ENCODE data around the gene TMEM25. TPM values are rescaled to one million over a fixed set of nuclear protein-coding genes. Genes with fewer than 3 reads are reported as not detected.
A peak's percentile ranks its signal among the peaks of the same experiment; 100 is the strongest.
"Not testable (repeated sequence)": the region's sequence is repeated elsewhere in the genome, so short reads cannot be mapped to it uniquely, and the experiment has no call there.

TMEM25 gene
- total RNA-seq, 1 donor from 2014 or later: 8.9 TPM

DNA sequence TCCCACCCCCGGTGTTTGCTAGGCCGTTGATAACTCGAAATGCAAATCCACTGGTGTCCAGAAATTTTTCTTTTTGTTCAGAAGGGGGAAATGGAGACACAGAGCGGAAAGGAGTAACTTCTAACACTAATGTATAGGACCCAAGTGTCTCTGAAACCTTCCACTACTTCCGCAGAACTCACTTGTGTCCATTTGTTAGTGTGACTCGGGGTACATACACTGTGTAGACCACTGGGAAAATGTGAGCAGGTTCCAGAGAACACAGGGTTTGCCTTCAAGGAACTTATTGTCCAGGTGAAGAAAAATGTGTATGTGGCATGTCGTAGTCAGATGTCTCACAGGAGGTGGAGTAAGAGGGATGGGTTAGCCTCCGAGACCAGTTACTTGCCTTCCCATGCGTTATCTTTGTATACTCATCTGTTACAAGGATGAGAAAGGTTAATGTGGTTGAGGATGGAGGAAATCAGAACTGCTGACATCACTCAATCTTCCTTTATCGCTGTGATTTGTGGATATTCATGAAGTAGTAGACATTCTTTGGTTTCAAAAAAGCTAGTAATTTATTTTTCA is 42.1 kb downstream of the TMEM25 start:
- Histone ChIP-seq H3K4me1 (ENCODE audit: control insufficient read depth in 3 of 3, insufficient read depth in 3 of 3, low read length in 3 of 3) (peaks cover 12 to 25% (median 24%) of the 10 kb centered on the region in 3 donors), H3K9me3 (ENCODE audit: control insufficient read depth in 3 of 3, low read length in 3 of 3) (no peaks in the 10 kb centered on the region), H3K4me3 (ENCODE audit: low read length in 3 of 3) (peak overlapping the region; percentile 94 to 95 (median 95)), H3K27me3 (ENCODE audit: control insufficient read depth in 3 of 3, insufficient read depth in 3 of 3, low read length in 3 of 3) (no peaks in the 10 kb centered on the region), H3K36me3 (ENCODE audit: control insufficient read depth in 3 of 3, insufficient read depth in 3 of 3, low read length in 3 of 3) (peaks cover 0 to 4% (median 0%) of the 10 kb centered on the region in 3 donors), H3K27ac (ENCODE audit: low read depth, low read length) (peak overlapping the region; percentile 98), H3K9ac (ENCODE audit: low read depth in 1 of 3, low read length in 3 of 3) (peak overlapping the region; percentile 98 to 100 (median 100))

DNA sequence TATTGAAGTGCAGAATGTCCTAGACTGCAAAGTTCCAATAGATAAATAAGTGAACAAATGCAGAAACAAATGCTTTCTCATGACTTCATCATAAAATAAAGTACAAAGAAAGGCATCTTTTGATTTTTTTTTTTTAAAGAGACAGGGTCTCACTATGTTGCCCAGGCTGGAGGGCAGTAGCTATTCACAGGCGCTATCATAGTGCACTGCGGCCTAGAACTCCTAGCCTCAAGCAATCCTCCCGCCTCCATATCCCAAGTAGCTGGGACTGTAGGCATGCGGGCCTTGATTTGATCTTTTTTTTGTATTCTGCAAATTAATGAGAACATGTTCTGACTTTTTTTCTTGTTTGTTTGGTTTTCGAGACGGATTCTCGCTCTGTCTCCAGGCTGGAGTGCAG is 43.6 kb downstream of the TMEM25 start:
- peaks cover 0 to 4% (median 0%) of the 10 kb centered on the region in 3 donors for H3K36me3 ChIP-seq (ENCODE audit: control insufficient read depth in 3 of 3, insufficient read depth in 3 of 3, low read length in 3 of 3)
- no peak overlapping the region for H3K9ac ChIP-seq (ENCODE audit: low read depth in 1 of 3, low read length in 3 of 3)
- peak overlapping the region in 1 of 3 donors; percentile 23 for H3K4me3 ChIP-seq (ENCODE audit: low read length in 3 of 3)
- no peak overlapping the region for H3K27ac ChIP-seq (ENCODE audit: low read depth, low read length)
- H3K27me3 ChIP-seq (ENCODE audit: control insufficient read depth in 3 of 3, insufficient read depth in 3 of 3, low read length in 3 of 3): no peaks in the 10 kb centered on the region
- peaks cover 12 to 25% (median 24%) of the 10 kb centered on the region in 3 donors for H3K4me1 ChIP-seq (ENCODE audit: control insufficient read depth in 3 of 3, insufficient read depth in 3 of 3, low read length in 3 of 3)
- no peaks in the 10 kb centered on the region for H3K9me3 ChIP-seq (ENCODE audit: control insufficient read depth in 3 of 3, low read length in 3 of 3)

DNA sequence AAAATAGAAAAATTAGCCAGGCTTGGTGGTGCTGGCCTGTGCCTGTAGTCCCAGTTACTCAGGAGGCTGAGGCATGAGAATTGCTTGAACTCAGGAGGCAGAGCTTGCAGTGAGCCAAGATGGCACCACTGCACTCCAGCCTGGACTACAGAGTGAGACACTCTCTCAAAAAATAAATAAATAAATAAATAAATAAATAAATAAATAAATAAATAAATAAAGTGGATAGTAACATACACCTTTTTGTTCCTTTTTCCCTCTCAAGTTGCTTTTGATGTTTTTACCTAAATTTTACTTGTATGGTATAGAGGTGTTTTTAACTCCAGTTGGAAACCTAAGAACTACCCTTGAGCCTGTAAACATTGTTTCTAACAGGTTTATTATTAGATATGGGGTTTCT is 47.0 kb downstream of the TMEM25 start:
- H3K27ac ChIP-seq (ENCODE audit: low read depth, low read length); H3K27me3 ChIP-seq (ENCODE audit: control insufficient read depth in 3 of 3, insufficient read depth in 3 of 3, low read length in 3 of 3); H3K9ac ChIP-seq (ENCODE audit: low read depth in 1 of 3, low read length in 3 of 3); H3K9me3 ChIP-seq (ENCODE audit: control insufficient read depth in 3 of 3, low read length in 3 of 3); H3K4me3 ChIP-seq (ENCODE audit: low read length in 3 of 3): not testable (repeated sequence)
- peaks cover 8 to 12% (median 10%) of the 10 kb centered on the region in 3 donors for H3K36me3 ChIP-seq (ENCODE audit: control insufficient read depth in 3 of 3, insufficient read depth in 3 of 3, low read length in 3 of 3)
- peaks cover 12 to 26% (median 23%) of the 10 kb centered on the region in 3 donors for H3K4me1 ChIP-seq (ENCODE audit: control insufficient read depth in 3 of 3, insufficient read depth in 3 of 3, low read length in 3 of 3)

DNA sequence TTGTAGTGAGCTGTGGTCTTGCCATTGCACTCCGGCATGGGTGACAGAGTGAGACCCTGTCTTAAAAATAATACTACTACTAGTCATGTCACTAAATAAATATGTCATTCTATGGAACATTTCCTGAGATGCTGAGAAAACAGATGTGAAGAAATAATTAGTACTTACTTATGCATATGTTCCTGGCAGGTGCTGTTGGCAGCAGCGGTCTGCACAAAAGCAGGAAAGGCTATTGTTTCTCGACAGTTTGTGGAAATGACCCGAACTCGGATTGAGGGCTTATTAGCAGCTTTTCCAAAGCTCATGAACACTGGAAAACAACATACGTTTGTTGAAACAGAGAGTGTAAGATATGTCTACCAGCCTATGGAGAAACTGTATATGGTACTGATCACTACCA is 50.1 kb downstream of the TMEM25 start:
- no peak overlapping the region for H3K4me3 ChIP-seq (ENCODE audit: low read length in 3 of 3)

More for the DNA sequence above, 50.1 kb downstream of the TMEM25 start:
- Histone ChIP-seq H3K9ac (ENCODE audit: low read depth in 1 of 3, low read length in 3 of 3) (no peak overlapping the region), H3K27me3 (ENCODE audit: control insufficient read depth in 3 of 3, insufficient read depth in 3 of 3, low read length in 3 of 3) (no peaks in the 10 kb centered on the region), H3K36me3 (ENCODE audit: control insufficient read depth in 3 of 3, insufficient read depth in 3 of 3, low read length in 3 of 3) (peaks cover 31 to 39% (median 32%) of the 10 kb centered on the region in 3 donors), H3K9me3 (ENCODE audit: control insufficient read depth in 3 of 3, low read length in 3 of 3) (no peaks in the 10 kb centered on the region), H3K27ac (ENCODE audit: low read depth, low read length) (peak overlapping the region; percentile 64), H3K4me1 (ENCODE audit: control insufficient read depth in 3 of 3, insufficient read depth in 3 of 3, low read length in 3 of 3) (peaks cover 3 to 14% (median 4%) of the 10 kb centered on the region in 3 donors)

Other genes starting within 250 kb of the TMEM25 start
- gene CD3E, start 226.5 kb upstream of the TMEM25 start, total RNA-seq: not detected
- not detected for gene CD3D, start 188.5 kb upstream of the TMEM25 start, total RNA-seq
- under 0.01 TPM for gene CD3G, start 186.8 kb upstream of the TMEM25 start, total RNA-seq
- gene UBE4A, start 171.6 kb upstream of the TMEM25 start, total RNA-seq: 21.4 TPM
- gene ATP5MG, start 129.6 kb upstream of the TMEM25 start, total RNA-seq: 79.9 TPM
- gene KMT2A, start 94.7 kb upstream of the TMEM25 start, total RNA-seq: 20.4 TPM
- gene TTC36, start 3.7 kb upstream of the TMEM25 start, total RNA-seq: 1.0 TPM
- 26.6 TPM for gene IFT46, start 34.7 kb downstream of the TMEM25 start, total RNA-seq
- 61.1 TPM for gene ARCN1, start 41.2 kb downstream of the TMEM25 start, total RNA-seq
- gene PHLDB1, start 76.4 kb downstream of the TMEM25 start, total RNA-seq: 54.8 TPM
- gene TREH, start 148.5 kb downstream of the TMEM25 start, total RNA-seq: 0.52 TPM